ENCODE data around the gene TNFSF13. TPM values are rescaled to one million over a fixed set of nuclear protein-coding genes. Genes with fewer than 3 reads are reported as not detected.

TNFSF13 gene
- total and polyA plus RNA-seq, 2 of the 4 experiments (the other 2 are of a cell fraction), result 1.3 TPM; not detected in 1

DNA sequence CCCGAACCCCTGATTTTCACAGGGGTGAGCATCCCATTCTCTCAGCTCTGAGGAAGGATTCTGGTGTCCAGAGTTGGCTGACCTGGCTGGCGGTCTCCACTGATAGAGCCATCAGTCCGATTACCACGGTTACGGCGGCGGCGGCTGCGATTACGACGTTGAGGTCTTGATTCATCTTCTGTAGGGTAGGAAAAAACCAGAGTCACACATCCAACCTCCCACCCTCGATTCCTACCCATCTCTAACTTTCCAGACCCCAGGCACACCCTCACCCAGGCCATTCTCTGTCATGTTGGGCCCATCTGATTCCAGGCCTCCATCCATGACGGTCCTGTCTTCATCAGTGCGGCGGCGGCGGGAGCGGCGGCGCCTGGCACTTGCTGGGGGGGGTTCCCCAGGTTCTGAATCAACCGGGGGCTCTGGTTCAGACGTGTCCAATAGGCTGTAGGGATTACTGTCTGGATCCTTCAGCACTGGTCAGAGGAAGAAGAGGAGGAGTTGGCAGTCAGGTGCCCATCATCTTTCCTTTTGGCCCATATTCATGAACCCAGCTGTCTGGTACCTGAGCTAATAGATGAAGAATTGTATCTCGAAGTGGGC lies 34.0 kb downstream of the TNFSF13 start:
- no peak overlapping the region for H3K4ac ChIP-seq (ENCODE audit: low read depth, low read length)
- DNase-seq (no peak), ATAC-seq (ENCODE audit: low read depth) (no peak)
- H3K36me3 ChIP-seq (ENCODE audit: control insufficient read depth, insufficient read depth, low read length), result peaks cover 61% of the 10 kb centered on the region
- no peak overlapping the region for H3K4me3 ChIP-seq (ENCODE audit: insufficient read depth, low read depth, low read length)
- TF ChIP-seq FOS (IDR thresholded peaks at IDR 0.05; ENCODE audit: low read depth, low read length), result no peak
- no peak for TF ChIP-seq CEBPB (IDR thresholded peaks at IDR 0.05; ENCODE audit: low read depth, low read length)
- TF ChIP-seq CHD1 (IDR thresholded peaks at IDR 0.05; ENCODE audit: low read depth, low read length), result no peak
- no peak for TF ChIP-seq MXI1 (IDR thresholded peaks at IDR 0.05; ENCODE audit: borderline replicate concordance, low read depth, low read length)
- no peak for TF ChIP-seq MAFK (IDR thresholded peaks at IDR 0.05; ENCODE audit: low read depth, low read length)
- H3K4me1 ChIP-seq (ENCODE audit: control insufficient read depth, insufficient read depth, low read length), result peaks cover 22% of the 10 kb centered on the region
- no peak overlapping the region for H3K9ac ChIP-seq (ENCODE audit: low read depth, low read length)
- ChIA-PET POLR2A (ENCODE audit: unreplicated experiment) (no interaction called here), CTCF (no interaction called here)
- no peak overlapping the region for H4K5ac ChIP-seq (ENCODE audit: low read depth, low read length)
- H3K4me2 ChIP-seq (ENCODE audit: low read depth, low read length), result no peak overlapping the region
- H4K20me1 ChIP-seq (ENCODE audit: insufficient read depth, low read length), result peaks cover 9% of the 10 kb centered on the region
- H3K18ac ChIP-seq (ENCODE audit: low read depth, low read length), result no peak overlapping the region
- no peak overlapping the region for H2BK120ac ChIP-seq (ENCODE audit: low read depth, low read length)
- BruUV-seq (replicated peaks), result no TSS peak
- no peaks in the 10 kb centered on the region for H3K27me3 ChIP-seq (ENCODE audit: control insufficient read depth, insufficient read depth, low read length)
- intact Hi-C loops (cut with micrococcal nuclease) (no loop called here), in situ Hi-C loops (cut with MboI; ENCODE audit: low sequenced_read_pairs) (no loop called here), dilution Hi-C loops (cut with HindIII; ENCODE audit: low sequenced_read_pairs, unreplicated experiment) (no loop called here)
- no peak overlapping the region for H2BK20ac ChIP-seq (ENCODE audit: low read depth, low read length)
- no peak overlapping the region for H2AFZ ChIP-seq (replicated peaks; ENCODE audit: low read length, poor library complexity)
- no peak overlapping the region for H3K56ac ChIP-seq (ENCODE audit: extremely low read depth, insufficient read depth, low read length)
- no peak overlapping the region for H2BK15ac ChIP-seq (ENCODE audit: low read depth, low read length)
- H4K8ac ChIP-seq (ENCODE audit: low read depth in 2 of 2, low read length in 2 of 2), result no peak overlapping the region
- H3K14ac ChIP-seq (replicated peaks; ENCODE audit: low read depth, low read length), result no peak overlapping the region
- H3K9me3 ChIP-seq (ENCODE audit: control insufficient read depth, insufficient read depth, low read length), result no peaks in the 10 kb centered on the region
- H3K79me1 ChIP-seq (ENCODE audit: low read depth in 1 of 2, low read length in 2 of 2), result peaks cover 13 to 41% of the 10 kb centered on the region in 2 experiments
- H3K27ac ChIP-seq (ENCODE audit: insufficient read depth, low read length), result no peak overlapping the region
- no CpG with 5 or more reads among the region's 23 CpGs for WGBS, 2 experiments (ENCODE audit: extremely low coverage in 2 of 2, insufficient read length in 1 of 2)
- no peaks in the 10 kb centered on the region for H3K9me1 ChIP-seq (ENCODE audit: insufficient read depth, low read length)
- no peak overlapping the region for H2AK5ac ChIP-seq (ENCODE audit: low read depth, low read length)
- H4K91ac ChIP-seq (ENCODE audit: insufficient read depth, low read depth, low read length), result no peak overlapping the region
- no peak overlapping the region for H2BK5ac ChIP-seq (ENCODE audit: low read depth, low read length, poor library complexity, severe bottlenecking)
- H2AK9ac ChIP-seq (replicated peaks; ENCODE audit: low read depth, low read length, poor library complexity), result no peak overlapping the region
- H3K23ac ChIP-seq (ENCODE audit: low read depth, low read length), result no peak overlapping the region

Data from IMR-90 (cell line).